Upper lobe of right lung (tissue), 1 donor: ENCODE data around the gene TPBG. TPM values are rescaled to one million over a fixed set of nuclear protein-coding genes. Genes with fewer than 3 reads are reported as not detected.

ENCODE experiments used
- ATAC-seq: fragments of 200-7000 bp; cut with Tn5 transposase; one replicate; pipeline ENCODE4 v1.9.1; 2020; ENCODE audit warnings: mild to moderate bottlenecking, moderate library complexity
- DNase-seq: peaks from one replicate; pipeline ENCODE4 v3.0.0-alpha.2; 2020
- H3K27ac ChIP-seq: fragments of 200-600 bp; one replicate; pipeline ENCODE4 v1.8.0; 2022
- H3K27me3 ChIP-seq: fragments of 200-600 bp; one replicate; pipeline ENCODE4 v1.8.0; 2022; ENCODE audit warnings: mild to moderate bottlenecking
- H3K36me3 ChIP-seq: fragments of 200-600 bp; one replicate; pipeline ENCODE4 v1.8.0; 2022
- H3K4me1 ChIP-seq: fragments of 200-600 bp; one replicate; pipeline ENCODE4 v1.8.0; 2022
- H3K4me3 ChIP-seq: fragments of 200-600 bp; one replicate; pipeline ENCODE4 v1.8.0; 2022; ENCODE audit warnings: mild to moderate bottlenecking
- H3K9me3 ChIP-seq: fragments of 200-600 bp; one replicate; pipeline ENCODE4 v1.8.0; 2022
- intact Hi-C: fragments of 100-400 bp; cut with DNase I; formaldehyde crosslinking; loops from one replicate; pipeline ENCODE4 v1.11.0; 2022
- long read RNA-seq: library from polyadenylated mRNA; unstranded; transcript quantifications from one replicate; pipeline ENCODE4 v2.0.0, GENCODE V29; 2021
- total RNA-seq: library from RNA; stranded (reverse); fragmentation: NEBNext Ultra II Directional; extraction: Animal tissue kit (Norgen Biotek cat#: 25700); gene quantifications from one replicate; pipeline ENCODE4 v1.2.1, GENCODE V29; 2021
- TF ChIP-seq, protein P1 (sequence below): fragments of 200-600 bp; IDR thresholded peaks from one replicate; pipeline ENCODE4 v1.8.0; 2022; ENCODE audit warnings: antibody characterized with exemption
- donor health status: DM: no; HTN: yes; CAD: no; lungs with severe emphysema.

Gene TPBG, protein sequence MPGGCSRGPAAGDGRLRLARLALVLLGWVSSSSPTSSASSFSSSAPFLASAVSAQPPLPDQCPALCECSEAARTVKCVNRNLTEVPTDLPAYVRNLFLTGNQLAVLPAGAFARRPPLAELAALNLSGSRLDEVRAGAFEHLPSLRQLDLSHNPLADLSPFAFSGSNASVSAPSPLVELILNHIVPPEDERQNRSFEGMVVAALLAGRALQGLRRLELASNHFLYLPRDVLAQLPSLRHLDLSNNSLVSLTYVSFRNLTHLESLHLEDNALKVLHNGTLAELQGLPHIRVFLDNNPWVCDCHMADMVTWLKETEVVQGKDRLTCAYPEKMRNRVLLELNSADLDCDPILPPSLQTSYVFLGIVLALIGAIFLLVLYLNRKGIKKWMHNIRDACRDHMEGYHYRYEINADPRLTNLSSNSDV
- 12.4 TPM for total RNA-seq
- long read RNA-seq, full-length matches to known transcripts, result 62 of 95 reads
- long read RNA-seq, partial matches to known transcripts, result 0 of 95 reads
- long read RNA-seq, other reads (novel, unspliced or antisense), result 33 of 95 reads

DNA sequence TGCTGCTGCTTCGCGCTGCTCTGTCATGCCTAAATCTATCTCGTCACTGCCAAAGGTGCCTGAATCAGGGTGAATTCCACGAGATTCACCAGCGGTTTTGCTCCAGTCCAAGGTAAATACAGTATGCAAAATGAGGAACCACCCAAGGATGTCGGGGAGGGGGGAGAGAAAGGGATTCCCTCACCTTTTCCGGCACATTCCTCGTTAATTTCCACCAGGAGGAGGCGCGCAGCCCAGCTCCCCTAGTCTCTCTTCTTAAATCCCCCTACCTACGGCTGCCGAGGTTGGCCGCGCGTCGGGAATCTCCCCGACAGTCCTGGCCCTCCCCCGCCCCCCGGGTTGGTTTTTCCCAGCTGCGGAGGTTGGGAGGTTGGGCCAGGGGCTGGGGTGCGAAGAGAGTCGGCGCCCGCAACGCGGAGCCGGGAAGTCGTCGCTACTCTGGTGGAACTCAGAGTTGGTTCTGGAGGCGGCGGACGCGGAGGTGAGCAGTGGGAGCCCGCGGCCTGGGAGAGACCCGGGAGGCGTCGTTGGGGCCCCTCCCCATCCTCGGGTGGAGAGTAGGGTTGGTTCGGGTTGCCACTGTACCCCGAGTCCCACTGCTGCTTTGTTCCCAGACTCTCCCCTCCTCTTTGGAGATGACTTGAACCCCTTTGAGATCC lies at the start of gene TPBG:
TSS of gene TPBG (plus strand) at position 390 of the 659 bp plus-strand sequence. CDS start 1,145 bp downstream, outside the sequence.
- DNase-seq, result peak; percentile 78

DNA sequence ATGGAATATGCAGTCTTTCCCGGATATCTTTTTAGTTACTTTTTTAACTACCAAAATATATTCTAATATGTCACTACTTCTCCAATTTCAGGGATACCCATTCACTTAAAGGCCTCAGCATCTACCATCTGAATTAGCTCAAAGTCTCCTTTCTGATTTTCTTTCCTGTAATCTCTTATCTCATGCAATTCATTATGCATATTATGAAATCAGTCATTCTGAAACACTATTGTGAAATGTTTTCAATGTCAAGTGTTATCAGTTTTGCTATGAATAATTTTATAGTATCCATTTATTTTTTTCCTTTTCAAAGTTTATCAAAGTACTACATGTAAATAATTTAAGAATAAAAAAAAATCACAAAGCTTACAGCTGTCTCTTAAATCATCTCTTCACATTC lies 41.2 kb upstream of the TPBG start:
- Histone ChIP-seq H3K27ac (no peak overlapping the region), H3K36me3 (no peaks in the 10 kb centered on the region), H3K9me3 (no peaks in the 10 kb centered on the region), H3K4me3 (no peak overlapping the region), H3K27me3 (no peaks in the 10 kb centered on the region), H3K4me1 (no peaks in the 10 kb centered on the region)
- no peak for DNase-seq
- TF ChIP-seq, protein P1, sequence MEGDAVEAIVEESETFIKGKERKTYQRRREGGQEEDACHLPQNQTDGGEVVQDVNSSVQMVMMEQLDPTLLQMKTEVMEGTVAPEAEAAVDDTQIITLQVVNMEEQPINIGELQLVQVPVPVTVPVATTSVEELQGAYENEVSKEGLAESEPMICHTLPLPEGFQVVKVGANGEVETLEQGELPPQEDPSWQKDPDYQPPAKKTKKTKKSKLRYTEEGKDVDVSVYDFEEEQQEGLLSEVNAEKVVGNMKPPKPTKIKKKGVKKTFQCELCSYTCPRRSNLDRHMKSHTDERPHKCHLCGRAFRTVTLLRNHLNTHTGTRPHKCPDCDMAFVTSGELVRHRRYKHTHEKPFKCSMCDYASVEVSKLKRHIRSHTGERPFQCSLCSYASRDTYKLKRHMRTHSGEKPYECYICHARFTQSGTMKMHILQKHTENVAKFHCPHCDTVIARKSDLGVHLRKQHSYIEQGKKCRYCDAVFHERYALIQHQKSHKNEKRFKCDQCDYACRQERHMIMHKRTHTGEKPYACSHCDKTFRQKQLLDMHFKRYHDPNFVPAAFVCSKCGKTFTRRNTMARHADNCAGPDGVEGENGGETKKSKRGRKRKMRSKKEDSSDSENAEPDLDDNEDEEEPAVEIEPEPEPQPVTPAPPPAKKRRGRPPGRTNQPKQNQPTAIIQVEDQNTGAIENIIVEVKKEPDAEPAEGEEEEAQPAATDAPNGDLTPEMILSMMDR, result no peak
- intact Hi-C loops, result no loop called here
- ATAC-seq, result no peak

More for the DNA sequence above, at the start of gene TPBG:
- Histone ChIP-seq H3K4me1 (peaks cover 12% of the 10 kb centered on the region), H3K4me3 (peak within 1 kb of the TSS; percentile 71), H3K27me3 (peaks cover 7% of the 10 kb centered on the region), H3K9me3 (no peaks in the 10 kb centered on the region), H3K27ac (peak within 1 kb of the TSS; percentile 38), H3K36me3 (no peaks in the 10 kb centered on the region)
- ATAC-seq, result peak; percentile 73
- intact Hi-C loops, result no loop called here
- TF ChIP-seq, protein P1, result no peak

DNA sequence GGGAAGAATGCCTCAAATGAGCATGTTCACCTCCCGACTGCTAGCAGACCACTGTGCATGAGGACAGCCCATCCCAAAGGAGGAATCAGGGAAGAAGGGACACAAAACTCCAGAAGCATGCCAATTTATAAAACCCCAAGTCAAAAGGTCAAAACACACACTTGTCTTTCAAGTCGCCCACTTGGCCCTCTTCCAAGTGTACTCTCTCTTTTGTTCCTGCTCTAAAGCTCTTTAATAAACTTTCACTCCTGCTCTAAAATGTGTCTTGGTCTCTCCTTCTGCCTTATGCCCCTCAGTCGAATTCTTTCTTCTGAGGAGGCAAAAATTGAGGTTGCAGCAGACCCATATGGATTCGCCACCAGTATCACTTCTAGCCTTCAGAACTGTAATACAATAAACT lies 33.9 kb upstream of the TPBG start:
- no peak overlapping the region for H3K4me3 ChIP-seq
- TF ChIP-seq, protein P1, result no peak
- DNase-seq (no peak), ATAC-seq (no peak)
- intact Hi-C loops, result no loop called here
- H3K4me1 ChIP-seq, result no peaks in the 10 kb centered on the region
- no peak overlapping the region for H3K27ac ChIP-seq
- no peaks in the 10 kb centered on the region for H3K9me3 ChIP-seq
- no peaks in the 10 kb centered on the region for H3K36me3 ChIP-seq
- H3K27me3 ChIP-seq, result no peaks in the 10 kb centered on the region

DNA sequence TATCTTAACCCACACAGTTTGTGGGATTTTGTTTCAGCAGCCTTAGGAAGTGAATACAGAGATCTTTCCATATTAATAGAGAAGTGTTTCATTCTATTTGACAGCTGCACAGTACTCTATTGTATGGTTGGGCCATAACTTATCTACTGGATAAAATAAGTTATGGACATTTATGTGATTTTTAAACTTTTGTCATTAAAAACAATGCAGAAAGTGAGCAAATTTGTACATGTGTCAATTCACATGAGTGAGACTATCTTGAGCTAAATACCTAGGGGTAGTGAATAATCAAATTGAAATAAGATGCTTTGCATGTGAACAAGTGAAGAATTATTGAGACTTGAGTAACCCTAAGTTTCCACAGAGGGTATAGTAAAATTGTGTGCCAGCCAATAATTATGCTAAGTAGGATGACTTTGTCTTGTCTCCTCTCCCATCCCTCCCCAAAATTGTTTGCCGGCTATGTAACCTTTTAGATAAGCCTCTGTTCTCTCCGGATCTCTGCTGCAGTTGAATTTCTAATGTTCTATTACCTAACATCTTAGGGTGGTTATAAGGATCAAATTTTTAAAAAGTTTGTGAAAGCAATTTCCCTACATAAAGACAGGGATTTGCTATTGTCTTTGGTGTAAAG lies 33.3 kb upstream of the TPBG start:
- ATAC-seq, result no peak
- intact Hi-C loops, result no loop called here

More for the DNA sequence above, 33.3 kb upstream of the TPBG start:
- H3K4me3 ChIP-seq, result no peak overlapping the region
- no peaks in the 10 kb centered on the region for H3K36me3 ChIP-seq
- H3K27ac ChIP-seq, result no peak overlapping the region
- no peaks in the 10 kb centered on the region for H3K9me3 ChIP-seq
- DNase-seq, result no peak
- TF ChIP-seq, protein P1, result no peak
- no peaks in the 10 kb centered on the region for H3K4me1 ChIP-seq
- H3K27me3 ChIP-seq, result no peaks in the 10 kb centered on the region
